Left lung (tissue), 10 donors: Measurements from ENCODE around the gene CTBP1. TPM values are rescaled to one million over a fixed set of nuclear protein-coding genes. Genes with fewer than 3 reads are reported as not detected.

Source experiments
- ATAC-seq: fragments of 200-7000 bp; cut with Tn5 transposase; one replicate; pipeline ENCODE4 v1.9.1; 2020; ENCODE audit warnings: moderate library complexity
- DNase-seq, 4 donors: peaks; one replicate each; pipeline ENCODE4 v3.0.0-alpha.2; 2013 to 2020
- H3K27ac ChIP-seq, 2 donors: fragments of 200-600 bp; sonication (generic) in 1 of 2; one replicate each; pipeline versions ENCODE4 v1.5.0 to v1.8.0; 2020 to 2021
- H3K27me3 ChIP-seq, 2 donors: fragments of 200-600 bp; sonication (generic) in 1 of 2; one replicate each; pipeline versions ENCODE4 v1.5.0 to v1.8.0; 2020 to 2021
- H3K36me3 ChIP-seq, 2 donors: fragments of 200-600 bp; sonication (generic) in 1 of 2; one replicate each; pipeline versions ENCODE4 v1.5.0 to v1.8.0; 2020 to 2021
- H3K4me1 ChIP-seq, 2 donors: fragments of 200-600 bp; one replicate each; pipeline ENCODE4 v1.8.0; 2021
- H3K4me3 ChIP-seq, 2 donors: fragments of 200-600 bp; sonication (generic) in 1 of 2; one replicate each; pipeline versions ENCODE4 v1.5.0 to v1.8.0; 2020 to 2021; ENCODE audit warnings: mild to moderate bottlenecking in 1 of 2
- H3K9me3 ChIP-seq, 2 donors: fragments of 200-600 bp; sonication (generic) in 1 of 2; one replicate each; pipeline versions ENCODE4 v1.5.0 to v1.8.0; 2020 to 2021
- CTCF ChIP-seq, 2 donors: fragments of 200-600 bp; sonication (generic) in 1 of 2; IDR thresholded peaks; one replicate each; pipeline versions ENCODE4 v1.5.0 to v1.8.0; 2021; ENCODE audit warnings: antibody characterized with exemption in 2 of 2
- intact Hi-C, 2 donors: fragments of 100-400 bp; cut with DNase I; formaldehyde crosslinking; loops; one replicate each; pipeline versions ENCODE4 v1.11.2 to v1.14.2; 2022
- polyA plus RNA-seq, 6 donors: library from polyadenylated mRNA; unstranded; fragments of 120-200 nt; gene quantifications; one replicate each; pipeline ENCODE4 v1.2.1, GENCODE V29; 2013; ENCODE audit not compliant: insufficient read length in 6 of 6
- total RNA-seq, 2 donors: library from RNA; stranded (reverse); fragmentation: NEBNext Ultra II Directional; extraction: Animal tissue kit (Norgen Biotek cat#: 25700); gene quantifications; one replicate each; pipeline ENCODE4 v1.2.1, GENCODE V29; 2021
- donor health status: DM: no; HTN: yes; CAD: no.
- donor health status: DM: no; HTN: no; CAD: no.

CTBP1 gene
- total and polyA plus RNA-seq, 8 donors: 93.9 to 167 (median 122) TPM

- ATAC-seq (no peak), DNase-seq (no peak)
- Histone ChIP-seq H3K36me3 (no peaks in the 10 kb centered on the region), H3K9me3 (peaks cover 0 to 5% of the 10 kb centered on the region in 2 donors), H3K4me1 (peaks cover 0 to 11% of the 10 kb centered on the region in 2 donors), H3K27me3 (no peaks in the 10 kb centered on the region), H3K27ac (no peak overlapping the region), H3K4me3 (no peak overlapping the region)
- no peak for TF ChIP-seq CTCF (IDR thresholded peaks at IDR 0.05)
- intact Hi-C loops: no loop called here
Measured at GRCh38 chr4:1180663-1181062, 68.3 kb downstream of the CTBP1 start.

GRCh38 chr4:1179976-1180375, 69.0 kb downstream of the CTBP1 start:
- intact Hi-C loops: no loop called here
- DNase-seq (no peak), ATAC-seq (no peak)
- Histone ChIP-seq H3K4me3 (no peak overlapping the region), H3K9me3 (peaks cover 0 to 5% of the 10 kb centered on the region in 2 donors), H3K36me3 (no peaks in the 10 kb centered on the region), H3K27ac (no peak overlapping the region), H3K27me3 (no peaks in the 10 kb centered on the region), H3K4me1 (peaks cover 0 to 8% of the 10 kb centered on the region in 2 donors)
- TF ChIP-seq CTCF (IDR thresholded peaks at IDR 0.05): no peak

DNA sequence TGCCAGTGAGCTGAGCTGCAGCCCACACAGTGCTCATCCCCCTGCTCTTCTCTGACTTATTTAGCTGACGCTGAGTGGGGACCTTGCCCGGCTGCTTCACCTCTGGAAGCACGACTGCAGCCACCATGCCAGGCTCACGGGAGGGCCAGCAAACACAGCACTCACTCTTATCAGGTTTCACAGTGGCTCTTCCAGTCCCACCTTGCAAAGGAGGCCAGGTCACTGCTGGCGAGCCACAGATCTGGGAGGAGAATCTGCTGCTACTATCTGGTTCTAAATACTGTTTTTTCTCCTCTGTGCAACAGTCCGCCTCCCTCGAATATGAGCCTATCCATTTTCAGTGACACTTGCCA, 69.9 kb downstream of the CTBP1 start:
- peaks cover 0 to 1% of the 10 kb centered on the region in 2 donors for H3K27me3 ChIP-seq
- intact Hi-C loops: no loop called here
- no peak overlapping the region for H3K27ac ChIP-seq
- H3K4me1 ChIP-seq: peaks cover 0 to 4% of the 10 kb centered on the region in 2 donors
- peaks cover 0 to 5% of the 10 kb centered on the region in 2 donors for H3K9me3 ChIP-seq
- H3K4me3 ChIP-seq: no peak overlapping the region
- no peak for TF ChIP-seq CTCF (IDR thresholded peaks at IDR 0.05)
- H3K36me3 ChIP-seq: no peaks in the 10 kb centered on the region
- peak in 1 of 4 donors; percentile 46 for DNase-seq
- no peak for ATAC-seq

DNA sequence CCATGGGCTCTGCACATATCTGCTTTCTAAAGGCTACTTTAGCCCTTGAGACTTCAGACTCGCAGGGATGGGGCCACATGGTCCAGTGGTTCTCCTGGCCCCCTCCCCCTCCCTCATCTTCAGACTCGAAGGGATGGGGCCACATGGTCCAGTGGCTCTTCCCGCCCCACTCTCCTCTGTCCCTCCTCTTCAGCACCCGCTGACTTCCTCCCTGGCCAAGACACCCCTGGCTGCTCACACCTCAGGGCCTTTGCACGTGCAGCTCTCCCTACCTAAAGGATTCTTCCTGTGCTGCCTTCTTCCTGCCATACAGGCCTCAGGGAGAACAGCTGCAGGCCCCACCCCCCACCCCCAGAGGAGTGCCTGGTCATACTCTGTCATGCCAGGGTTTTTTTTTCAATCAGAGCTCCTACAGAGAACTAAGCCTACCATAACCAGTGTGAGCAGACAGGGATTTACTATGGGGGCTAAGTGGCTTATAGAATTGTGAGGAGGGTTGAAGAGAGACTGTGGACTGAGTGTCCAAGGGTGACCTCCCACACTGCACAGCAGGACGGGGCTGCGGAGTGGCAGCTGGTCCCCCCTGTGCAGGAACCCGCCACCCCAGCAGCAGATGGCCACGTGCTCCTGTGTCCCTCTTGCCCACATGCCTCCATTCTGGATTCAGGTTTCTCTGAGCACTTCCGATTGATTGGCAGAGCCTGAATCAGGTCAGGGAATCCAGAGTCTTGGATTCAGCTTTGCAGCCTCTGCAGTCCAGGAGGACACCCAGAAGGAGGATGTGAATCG, 70.4 kb downstream of the CTBP1 start:
- Histone ChIP-seq H3K36me3 (no peaks in the 10 kb centered on the region), H3K27ac (no peak overlapping the region), H3K9me3 (peaks cover 0 to 5% of the 10 kb centered on the region in 2 donors), H3K4me3 (no peak overlapping the region), H3K27me3 (peaks cover 0 to 7% of the 10 kb centered on the region in 2 donors), H3K4me1 (peaks cover 2 to 4% of the 10 kb centered on the region in 2 donors)
- DNase-seq (no peak), ATAC-seq (no peak)
- intact Hi-C loops: no loop called here
- no peak for TF ChIP-seq CTCF (IDR thresholded peaks at IDR 0.05)

GRCh38 chr4:1177274-1178141, 71.4 kb downstream of the CTBP1 start:
- DNase-seq (peak in 1 of 4 donors; percentile 65), ATAC-seq (no peak)
- Histone ChIP-seq H3K27me3 (peaks cover 0 to 15% of the 10 kb centered on the region in 2 donors), H3K4me3 (no peak overlapping the region), H3K9me3 (peaks cover 0 to 5% of the 10 kb centered on the region in 2 donors), H3K36me3 (no peaks in the 10 kb centered on the region), H3K27ac (no peak overlapping the region), H3K4me1 (peaks cover 9 to 10% of the 10 kb centered on the region in 2 donors)
- no peak for TF ChIP-seq CTCF (IDR thresholded peaks at IDR 0.05)
- intact Hi-C loops: no loop called here
